IPS DF 6.9 (cell line): ENCODE data around the gene GSTA1.
A peak's percentile ranks its signal among the peaks of the same experiment; 100 is the strongest.
"Not testable (repeated sequence)": the region's sequence is repeated elsewhere in the genome, so short reads cannot be mapped to it uniquely, and the experiment has no call there.

Experiments used
- DNase-seq: peaks from one replicate; pipeline ENCODE4 v3.0.0-alpha.2; 2013; ENCODE audit warnings: low read depth, low spot score
- H3K27ac ChIP-seq: one replicate; pipeline ENCODE4 v1.5.1; 2013; ENCODE audit warnings: low read length, control low read depth
- H3K27me3 ChIP-seq: 2 replicates; pipeline ENCODE4 v1.6.1; 2013; ENCODE audit warnings: mild to moderate bottlenecking, low read length; ENCODE audit not compliant: control insufficient read depth, insufficient read depth
- H3K36me3 ChIP-seq: 2 replicates; pipeline ENCODE4 v1.6.1; 2013; ENCODE audit warnings: low read length; ENCODE audit not compliant: control insufficient read depth, insufficient read depth
- H3K4me1 ChIP-seq: 2 replicates; pipeline ENCODE4 v1.6.1; 2013; ENCODE audit warnings: low read length; ENCODE audit not compliant: control insufficient read depth, insufficient read depth
- H3K4me3 ChIP-seq: 2 replicates; pipeline ENCODE4 v1.5.1; 2013; ENCODE audit warnings: mild to moderate bottlenecking, low read length
- H3K9me3 ChIP-seq: 2 replicates; pipeline ENCODE4 v1.6.1; 2013; ENCODE audit warnings: low read length, inconsistent platforms; ENCODE audit not compliant: control insufficient read depth, insufficient read depth
- WGBS: extraction: QIAGEN DNeasy Blood & Tissue Kit; methylation state at CpG from one replicate; pipeline ENCODE4 v1.1.7; 2013; ENCODE audit warnings: mixed read lengths, missing lambda C conversion rate; ENCODE audit not compliant: insufficient read length, insufficient coverage; 5-methylcytosine and 5-hydroxymethylcytosine counted together

The GSTA1 gene

DNA sequence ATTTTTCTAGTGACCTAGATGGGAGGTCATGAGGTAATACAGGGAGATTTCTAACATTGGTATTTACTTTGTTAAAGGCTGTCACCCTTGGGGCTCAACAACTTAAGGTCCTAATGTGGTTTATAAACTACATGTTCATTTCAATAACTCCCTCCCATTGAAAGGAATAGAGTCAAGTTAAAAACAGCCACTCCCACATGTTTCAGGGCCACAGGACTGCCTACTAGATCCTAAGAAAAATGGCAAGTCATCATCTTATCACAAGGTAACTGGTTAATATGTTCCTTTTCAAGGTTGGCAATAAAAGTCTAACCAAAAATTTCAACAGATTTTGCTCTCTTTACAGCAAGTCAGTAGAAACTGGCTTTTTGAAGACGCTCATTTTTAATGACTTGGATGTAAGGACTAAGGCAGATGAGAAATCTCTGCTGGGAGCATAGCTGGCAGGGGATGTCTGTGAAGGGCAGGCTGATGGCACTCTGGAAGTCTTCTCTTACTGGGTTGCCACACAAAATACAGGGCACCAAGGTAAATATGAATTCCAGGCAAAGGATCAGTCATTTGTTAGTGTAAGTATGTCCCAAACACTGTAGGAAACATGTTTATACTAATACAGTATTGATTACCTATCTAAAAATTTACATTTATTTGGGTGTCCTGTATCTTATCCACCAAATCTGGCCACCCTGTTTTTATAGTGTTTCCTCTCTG is 23.6 kb upstream of the GSTA1 start:
- not testable (repeated sequence) for H3K4me1 ChIP-seq, H3K4me3 ChIP-seq, H3K9me3 ChIP-seq, H3K27ac ChIP-seq, H3K36me3 ChIP-seq, H3K27me3 ChIP-seq, DNase-seq
- WGBS = no CpG with 5 or more reads among the region's 1 CpG

DNA sequence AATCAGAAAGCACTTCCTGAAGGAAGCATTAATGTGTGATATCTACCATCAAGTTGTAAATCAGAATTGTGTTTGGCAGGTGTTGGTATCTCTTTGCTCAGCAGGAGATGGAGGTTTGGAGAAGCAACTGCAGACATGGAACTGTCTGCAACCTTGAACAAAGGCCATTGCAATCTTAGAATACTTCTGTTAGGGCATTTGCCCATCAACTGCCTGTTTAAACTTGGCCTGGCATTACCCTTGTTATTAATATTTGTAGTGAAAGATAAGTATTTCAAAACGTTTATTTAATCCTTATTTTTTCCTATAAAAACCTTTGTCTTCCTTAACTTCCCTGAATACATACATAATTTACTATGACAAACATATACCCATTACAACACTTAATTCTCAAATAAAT is 22.9 kb upstream of the GSTA1 start:
- DNase-seq = no peak
- Histone ChIP-seq H3K4me3 (no peak overlapping the region), H3K9me3 (no peaks in the 10 kb centered on the region; the same call in 1 of the 2 replicates), H3K27ac (no peak overlapping the region), H3K36me3 (no peaks in the 10 kb centered on the region), H3K27me3 (no peaks in the 10 kb centered on the region), H3K4me1 (no peaks in the 10 kb centered on the region)
- no CpG with 5 or more reads among the region's 1 CpG for WGBS

DNA sequence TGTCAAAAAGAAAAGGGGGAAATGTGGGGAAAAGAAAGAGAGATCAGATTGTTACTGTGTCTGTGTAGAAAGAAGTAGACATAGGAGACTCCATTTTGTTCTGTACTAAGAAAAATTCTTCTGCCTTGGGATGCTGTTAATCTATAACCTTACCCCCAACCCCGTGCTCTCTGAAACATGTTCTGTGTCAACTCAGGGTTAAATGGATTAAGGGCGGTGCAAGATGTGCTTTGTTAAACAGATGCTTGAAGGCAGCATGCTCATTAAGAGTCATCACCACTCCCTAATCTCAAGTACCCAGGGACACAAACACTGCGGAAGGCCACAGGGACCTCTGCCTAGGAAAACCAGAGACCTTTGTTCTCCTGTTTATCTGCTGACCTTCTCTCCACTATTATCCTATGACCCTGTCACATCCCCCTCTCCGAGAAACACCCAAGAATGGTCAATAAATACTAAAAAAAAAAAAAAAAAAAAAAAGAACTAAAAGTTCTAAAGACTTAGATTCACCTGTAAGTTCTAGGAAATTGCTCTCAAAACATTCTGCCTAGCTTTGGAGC is 22.4 kb upstream of the GSTA1 start:
- H3K4me3 ChIP-seq, DNase-seq, H3K27me3 ChIP-seq, H3K36me3 ChIP-seq, H3K4me1 ChIP-seq, H3K9me3 ChIP-seq, H3K27ac ChIP-seq: not testable (repeated sequence)
- WGBS = no CpG with 5 or more reads among the region's 4 CpGs

DNA sequence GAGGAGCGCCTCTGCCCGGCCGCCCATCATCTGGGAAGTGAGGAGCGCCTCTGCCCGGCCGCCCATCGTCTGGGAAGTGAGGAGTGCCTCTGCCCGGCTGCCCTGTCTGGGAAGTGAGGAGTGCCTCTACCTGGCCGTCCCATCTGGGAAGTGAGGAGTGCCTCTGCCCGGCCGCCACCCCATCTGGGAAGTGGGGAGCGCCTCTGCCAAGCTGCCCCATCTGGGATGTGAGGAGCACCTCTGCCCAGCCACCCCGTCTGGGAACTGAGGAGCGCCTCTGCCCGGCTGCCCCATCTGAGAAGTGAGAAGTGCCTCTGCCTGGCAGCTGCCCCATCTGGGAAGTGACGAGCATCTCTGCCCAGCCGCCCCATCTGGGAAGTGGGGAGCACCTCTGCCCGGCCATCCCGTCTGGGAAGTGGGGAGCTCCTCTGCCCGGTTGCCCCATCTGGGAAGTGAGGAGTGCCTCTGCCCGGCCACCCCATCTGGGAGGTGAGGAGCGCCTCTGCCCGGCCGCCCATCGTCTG is 21.7 kb upstream of the GSTA1 start:
- not testable (repeated sequence) for H3K27me3 ChIP-seq, H3K36me3 ChIP-seq, H3K4me1 ChIP-seq, H3K9me3 ChIP-seq, H3K4me3 ChIP-seq, DNase-seq, H3K27ac ChIP-seq
- no CpG with 5 or more reads among the region's 25 CpGs for WGBS

DNA sequence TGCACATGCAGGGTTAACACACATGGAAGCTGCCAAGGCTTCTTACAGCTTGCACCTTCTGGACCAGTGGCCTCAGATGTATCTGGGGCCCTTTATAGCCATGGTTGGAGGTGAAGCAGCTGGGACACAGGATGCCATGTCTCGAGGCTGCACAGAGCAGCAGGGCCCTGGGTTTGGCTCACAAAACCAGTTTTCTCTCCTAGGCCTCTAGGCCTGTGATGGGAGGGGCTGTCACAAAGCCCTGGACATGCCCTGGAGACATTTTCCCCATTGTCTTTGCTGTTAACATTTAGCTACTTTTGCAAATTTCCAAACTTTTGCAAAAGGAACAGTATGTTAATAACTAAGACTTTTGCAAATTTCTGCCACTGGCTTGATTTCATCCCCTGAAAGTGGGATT is 18.2 kb upstream of the GSTA1 start:
- no CpG with 5 or more reads among the region's 1 CpG for WGBS
- no peak for DNase-seq
- no peaks in the 10 kb centered on the region for H3K4me1 ChIP-seq
- no peaks in the 10 kb centered on the region for H3K36me3 ChIP-seq
- H3K9me3 ChIP-seq = no peaks in the 10 kb centered on the region; the same call in 1 of the 2 replicates
- H3K27me3 ChIP-seq = no peaks in the 10 kb centered on the region
- H3K27ac ChIP-seq = no peak overlapping the region
- H3K4me3 ChIP-seq = no peak overlapping the region

DNA sequence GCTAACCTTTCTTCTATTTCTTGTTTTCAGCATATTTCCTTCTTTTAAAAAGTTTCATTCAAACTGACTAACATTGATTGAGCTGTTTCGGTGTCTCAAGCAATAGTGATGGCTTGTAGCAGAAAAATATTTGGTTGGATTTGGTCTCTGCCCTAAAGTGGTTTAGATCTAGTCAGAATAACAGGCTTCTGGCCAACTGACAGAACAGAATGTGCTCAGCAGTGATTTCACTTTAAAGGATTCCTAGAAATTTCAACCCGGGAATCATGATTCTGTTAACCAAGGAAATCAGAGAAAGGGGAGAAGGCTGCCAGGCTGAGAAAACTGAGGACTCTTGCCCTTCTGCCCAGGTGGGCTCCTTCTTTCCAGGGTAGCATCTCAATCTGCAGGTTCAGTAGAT is 16.6 kb upstream of the GSTA1 start:
- no peaks in the 10 kb centered on the region for H3K27me3 ChIP-seq
- no CpG with 5 or more reads among the region's 2 CpGs for WGBS
- no peak for DNase-seq
- no peaks in the 10 kb centered on the region for H3K4me1 ChIP-seq
- H3K9me3 ChIP-seq = no peaks in the 10 kb centered on the region; the same call in 1 of the 2 replicates
- no peak overlapping the region for H3K27ac ChIP-seq
- H3K36me3 ChIP-seq = no peaks in the 10 kb centered on the region
- no peak overlapping the region for H3K4me3 ChIP-seq

DNA sequence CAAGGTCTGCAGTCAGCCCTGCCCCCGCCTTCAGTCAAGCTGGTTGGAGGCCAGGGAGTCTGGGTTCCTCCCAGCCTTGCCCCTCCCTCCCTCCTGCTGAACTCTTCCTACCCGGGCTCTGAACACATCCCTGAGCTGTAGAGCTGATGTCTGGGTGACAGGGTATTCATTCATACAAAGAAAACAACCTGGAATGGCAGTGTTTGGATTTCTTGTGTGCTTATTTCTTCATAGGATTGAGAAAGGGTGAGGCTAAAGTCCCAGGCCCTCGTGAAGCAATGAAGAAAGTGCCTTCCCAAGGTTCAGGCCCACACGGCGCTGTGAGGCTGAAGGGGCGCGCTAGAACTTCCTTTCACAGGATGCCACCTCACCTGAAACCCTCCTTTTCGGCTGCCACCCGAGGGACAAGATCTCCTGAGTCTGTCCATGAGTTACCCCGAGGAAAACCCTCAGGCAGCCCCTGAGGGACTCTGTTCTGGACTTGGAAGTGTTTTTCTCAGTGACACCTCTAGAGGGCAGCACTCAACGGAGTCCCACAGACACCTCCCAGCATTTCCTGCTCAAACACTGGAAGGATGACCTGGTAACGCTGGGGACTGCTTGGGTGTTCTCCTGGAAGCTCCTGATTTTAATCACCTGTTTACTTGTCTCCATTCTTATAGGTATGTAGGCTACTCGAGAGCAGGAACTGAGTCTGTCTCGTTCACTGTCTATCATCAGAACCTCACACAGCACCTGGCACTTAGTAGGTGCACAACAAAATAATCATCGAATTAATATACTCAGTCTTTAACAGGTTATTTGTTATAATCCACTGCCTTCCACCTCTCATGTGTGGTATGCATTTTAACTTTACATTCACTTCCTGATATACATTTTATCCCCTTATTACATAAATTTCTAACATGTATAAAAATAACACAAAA is 11.8 kb upstream of the GSTA1 start:
- Histone ChIP-seq H3K36me3 (no peaks in the 10 kb centered on the region), H3K27ac (no peak overlapping the region), H3K4me1 (no peaks in the 10 kb centered on the region), H3K4me3 (no peak overlapping the region), H3K27me3 (no peaks in the 10 kb centered on the region), H3K9me3 (no peaks in the 10 kb centered on the region)
- no CpG with 5 or more reads among the region's 15 CpGs for WGBS
- peak; percentile 39 for DNase-seq

DNA sequence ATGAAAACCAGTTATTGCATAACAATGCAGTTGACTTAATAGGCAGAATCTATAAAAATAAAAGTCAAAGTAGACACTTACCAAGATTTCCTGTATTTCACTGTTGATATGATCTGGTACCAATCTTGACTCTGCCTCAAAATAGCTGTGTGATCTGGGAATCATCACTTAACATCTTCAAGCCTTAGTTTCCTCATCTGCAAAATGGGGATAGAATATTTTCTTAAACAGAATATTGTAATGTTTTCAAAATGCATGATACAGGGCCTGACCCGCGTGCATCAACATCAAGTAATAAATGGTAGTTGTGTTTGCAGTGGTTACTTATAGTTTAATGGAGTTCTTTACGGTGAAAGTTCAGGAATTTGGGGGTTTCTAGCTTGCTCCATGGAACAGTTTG is 10.9 kb upstream of the GSTA1 start:
- not testable (repeated sequence) for H3K9me3 ChIP-seq, H3K4me3 ChIP-seq, H3K36me3 ChIP-seq, H3K27ac ChIP-seq, H3K27me3 ChIP-seq, DNase-seq, H3K4me1 ChIP-seq
- WGBS = no CpG with 5 or more reads among the region's 3 CpGs

DNA sequence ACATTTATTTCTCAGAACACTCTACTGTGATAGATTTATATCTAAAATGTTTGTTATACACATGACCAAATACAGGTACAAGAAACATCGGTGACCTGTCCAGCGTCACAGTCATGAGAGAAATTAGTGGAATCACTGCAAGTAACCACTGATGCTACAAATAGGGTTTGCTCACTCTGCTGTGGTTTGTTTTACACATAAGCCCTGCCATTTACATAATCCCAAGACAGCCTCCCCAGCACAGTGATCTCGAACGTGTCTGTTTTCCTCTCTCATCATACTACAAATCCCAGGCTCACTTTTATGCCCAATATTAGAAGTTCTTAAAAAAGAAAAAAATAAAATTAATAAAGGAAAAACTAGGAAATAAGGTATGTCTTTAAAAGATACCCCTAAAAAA is 6.2 kb upstream of the GSTA1 start:
- H3K4me1 ChIP-seq, H3K27me3 ChIP-seq, DNase-seq, H3K4me3 ChIP-seq, H3K27ac ChIP-seq, H3K36me3 ChIP-seq, H3K9me3 ChIP-seq: not testable (repeated sequence)
- WGBS = no CpG with 5 or more reads among the region's 4 CpGs

DNA sequence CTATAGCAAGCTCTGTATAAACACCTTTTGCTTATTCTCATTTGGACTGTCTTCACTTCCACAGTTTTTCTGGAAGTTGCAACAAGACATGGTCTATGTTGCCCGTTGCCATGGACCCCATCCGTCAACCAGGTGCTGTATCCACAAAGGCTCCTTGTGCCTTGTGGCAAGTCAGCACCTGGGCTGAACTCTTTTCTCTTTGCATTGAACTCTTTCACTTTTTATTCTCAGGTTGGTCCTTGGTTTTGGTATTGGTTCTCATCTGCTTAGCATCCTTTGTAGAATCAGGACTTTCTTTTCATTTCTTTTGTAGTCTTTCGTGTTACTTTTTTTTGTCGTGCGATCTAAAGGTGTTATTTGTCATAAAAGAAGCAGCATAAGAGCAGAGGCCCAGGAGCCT is 5.0 kb upstream of the GSTA1 start:
- no CpG with 5 or more reads among the region's 5 CpGs for WGBS

More for the DNA sequence above, 5.0 kb upstream of the GSTA1 start:
- Histone ChIP-seq H3K27ac (no peak overlapping the region), H3K36me3 (no peaks in the 10 kb centered on the region), H3K27me3 (no peaks in the 10 kb centered on the region), H3K4me1 (no peaks in the 10 kb centered on the region), H3K4me3 (no peak overlapping the region), H3K9me3 (no peaks in the 10 kb centered on the region)
- no peak for DNase-seq
